Left colon (tissue), 2 donors: ENCODE data around the gene PRMT3. TPM values are rescaled to one million over a fixed set of nuclear protein-coding genes. Genes with fewer than 3 reads are reported as not detected.
"Not testable (repeated sequence)": the region's sequence is repeated elsewhere in the genome, so short reads cannot be mapped to it uniquely, and the experiment has no call there.

Experiments
- ATAC-seq: fragments of 200-7000 bp; cut with Tn5 transposase; one replicate; pipeline ENCODE4 v1.9.1; 2020; ENCODE audit warnings: mild to moderate bottlenecking, moderate library complexity
- DNase-seq, 2 donors: peaks; one replicate each; pipeline ENCODE4 v3.0.0-alpha.2; 2020
- intact Hi-C, 2 donors: fragments of 100-400 bp; cut with DNase I in 1 of 2; cut with micrococcal nuclease in 1 of 2; formaldehyde crosslinking; loops; one replicate each; pipeline versions ENCODE4 v1.11.2 to v1.14.0; 2022; cut with DNase I, micrococcal nuclease
- total RNA-seq, 2 donors: library from RNA; stranded (reverse); fragmentation: NEBNext Ultra II Directional; extraction: Animal tissue kit (Norgen Biotek cat#: 25700); gene quantifications; one replicate each; pipeline ENCODE4 v1.2.1, GENCODE V29; 2021
- donor health status: DM: no; HTN: no; CAD: no.
- donor health status: DM: yes; HTN: yes; CAD: no.

Gene PRMT3
- total RNA-seq, 2 donors from 2014 or later = 9.4 to 11.1 TPM

DNA sequence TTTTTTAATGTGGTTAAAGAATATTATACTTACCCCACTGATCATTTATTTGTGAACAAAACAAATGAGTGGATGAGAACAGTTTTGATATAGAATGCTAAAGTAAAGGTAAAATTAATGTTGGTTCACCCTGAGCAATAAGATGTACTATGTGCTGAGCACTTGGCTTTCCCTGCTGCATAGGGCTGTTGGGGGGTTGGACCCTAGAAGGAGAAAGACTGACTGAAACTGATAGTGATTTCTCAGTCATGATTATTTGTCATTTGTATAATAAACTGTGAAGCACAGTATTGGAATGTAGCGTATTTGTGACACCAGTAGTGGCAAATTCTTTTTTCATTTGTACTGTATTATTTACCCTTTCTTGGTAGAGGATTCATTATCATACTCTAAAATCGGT lies 63.3 kb downstream of the PRMT3 start:
- no peak for DNase-seq
- intact Hi-C loops = no loop called here
- ATAC-seq = no peak

- no peak for ATAC-seq
- no peak for DNase-seq
- intact Hi-C loops = no loop called here
Observed at GRCh38 chr11:20451568-20451967, 64.1 kb downstream of the PRMT3 start.

- no peak for ATAC-seq
- intact Hi-C loops = no loop called here
- no peak for DNase-seq
Observed at GRCh38 chr11:20452585-20452984, 65.1 kb downstream of the PRMT3 start.

- DNase-seq (no peak), ATAC-seq (no peak)
- intact Hi-C loops = no loop called here
Observed at GRCh38 chr11:20453657-20454316, 66.3 kb downstream of the PRMT3 start.

- DNase-seq = no peak
- intact Hi-C loops = no loop called here
- no peak for ATAC-seq
Observed at GRCh38 chr11:20457001-20457799, 69.7 kb downstream of the PRMT3 start.

DNA sequence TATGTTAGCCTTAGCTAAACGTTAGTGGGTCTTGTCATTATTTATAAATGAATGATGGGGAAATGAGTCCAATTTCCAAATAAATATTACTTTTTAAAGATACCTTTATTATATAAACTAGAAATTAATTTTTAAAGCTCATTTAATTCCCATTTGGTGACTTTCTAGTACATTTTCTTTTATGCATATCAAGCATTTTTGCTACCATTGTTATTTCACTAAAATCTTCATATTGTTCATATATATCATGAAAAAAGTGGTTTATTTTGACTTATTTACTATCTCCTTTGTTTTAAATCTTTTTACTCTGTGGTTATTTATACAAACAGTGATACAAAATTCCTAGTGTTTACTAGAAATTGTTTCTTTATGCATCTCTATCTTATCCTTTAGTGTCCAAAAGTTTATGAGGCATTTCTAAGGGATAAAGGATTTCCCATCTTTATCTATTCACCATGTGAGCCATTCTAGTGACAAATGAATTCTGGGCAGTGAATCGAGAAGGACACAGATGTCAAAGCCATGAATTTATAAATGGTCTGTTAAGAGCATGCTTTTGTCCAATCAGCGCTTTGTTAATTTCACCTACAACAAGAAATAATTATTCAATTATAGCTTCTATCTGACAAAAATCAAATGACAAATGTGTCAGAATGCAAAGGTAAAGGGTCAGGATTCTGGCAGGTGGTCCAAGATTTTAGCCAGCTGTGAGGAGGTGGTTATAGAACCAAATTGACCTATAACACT lies 70.6 kb downstream of the PRMT3 start:
- intact Hi-C loops = no loop called here
- no peak for ATAC-seq

GRCh38 chr11:20458905-20459632 lies 71.6 kb downstream of the PRMT3 start:
- intact Hi-C loops = no loop called here
- ATAC-seq (no peak), DNase-seq (no peak)

More for the DNA sequence above, 70.6 kb downstream of the PRMT3 start:
- DNase-seq = no peak

DNA sequence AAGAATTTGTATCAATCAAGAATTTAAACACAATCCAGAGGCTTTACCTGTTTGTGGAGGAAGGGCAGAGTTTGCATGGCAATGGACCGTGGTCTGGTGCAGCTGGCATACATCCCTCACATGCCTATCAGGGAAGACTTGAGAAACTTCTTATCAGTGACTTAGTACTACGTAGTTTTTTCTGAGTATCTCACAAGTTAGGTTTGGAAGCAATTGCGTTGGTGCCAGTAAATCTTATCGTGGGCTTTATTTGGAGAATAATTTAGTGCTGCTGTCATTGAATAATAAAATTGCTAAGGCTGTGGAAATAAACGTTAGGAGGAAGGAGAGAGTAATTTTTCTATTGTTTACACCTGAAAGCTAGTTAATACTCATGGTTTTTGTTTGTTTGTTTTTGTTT lies 72.3 kb downstream of the PRMT3 start:
- intact Hi-C loops = no loop called here
- DNase-seq (no peak), ATAC-seq (no peak)

DNA sequence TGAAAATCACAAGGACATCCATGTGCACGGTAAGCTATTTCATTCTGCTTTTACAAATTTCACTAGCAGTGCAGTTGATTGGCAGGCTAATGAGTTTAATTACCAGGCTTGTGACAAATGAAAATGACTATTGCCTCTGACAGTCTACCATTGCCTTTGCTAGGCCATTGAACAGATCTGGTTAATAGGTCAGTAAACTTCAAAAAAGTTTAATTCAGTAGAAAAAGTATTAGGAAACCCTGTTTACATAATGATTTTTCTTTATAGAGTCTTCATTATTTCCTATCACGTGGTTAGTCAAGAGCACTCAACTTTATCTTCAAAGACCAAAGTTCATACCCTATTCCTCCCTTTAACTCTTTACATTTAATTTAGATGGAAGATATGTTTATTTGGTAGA lies 77.0 kb downstream of the PRMT3 start:
- intact Hi-C loops = no loop called here

DNA sequence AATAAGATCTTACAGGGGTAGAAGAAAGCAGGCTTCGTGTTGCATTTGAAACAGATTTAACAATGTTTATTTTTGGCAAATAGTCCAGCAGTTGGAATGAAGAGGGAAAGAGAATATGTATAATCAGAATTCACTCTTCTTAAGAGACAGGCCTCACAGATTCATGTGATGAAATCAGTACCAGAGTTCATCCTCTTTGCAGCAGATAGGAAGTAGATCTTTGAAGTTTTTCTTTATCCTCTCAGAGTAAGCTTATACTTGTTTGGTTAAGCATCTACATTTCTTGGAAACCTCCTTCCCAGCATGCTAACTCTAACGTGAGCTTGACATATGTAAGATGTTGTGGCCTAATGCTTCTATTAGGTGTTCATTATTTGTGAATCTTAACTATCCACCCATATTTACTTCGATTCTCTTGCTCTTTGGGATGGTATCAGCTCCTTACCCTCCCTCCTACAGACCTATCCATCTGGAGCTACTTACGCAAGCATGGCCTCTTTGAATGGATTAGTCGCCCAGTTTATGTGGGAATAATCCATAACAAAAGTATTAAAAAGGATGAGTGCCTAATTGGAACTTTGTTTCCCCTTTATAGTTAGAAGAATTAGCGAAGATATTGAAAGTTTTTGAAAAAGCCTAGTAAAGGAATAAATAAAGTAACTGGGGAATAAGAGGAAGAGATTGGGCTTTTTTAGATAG lies 80.1 kb downstream of the PRMT3 start:
- intact Hi-C loops = no loop called here
- DNase-seq = no peak
- ATAC-seq = no peak

More for the DNA sequence above, 77.0 kb downstream of the PRMT3 start:
- DNase-seq (no peak), ATAC-seq (no peak)

GRCh38 chr11:20470348-20470747 lies 82.8 kb downstream of the PRMT3 start:
- ATAC-seq (no peak), DNase-seq (no peak)
- intact Hi-C loops = no loop called here

DNA sequence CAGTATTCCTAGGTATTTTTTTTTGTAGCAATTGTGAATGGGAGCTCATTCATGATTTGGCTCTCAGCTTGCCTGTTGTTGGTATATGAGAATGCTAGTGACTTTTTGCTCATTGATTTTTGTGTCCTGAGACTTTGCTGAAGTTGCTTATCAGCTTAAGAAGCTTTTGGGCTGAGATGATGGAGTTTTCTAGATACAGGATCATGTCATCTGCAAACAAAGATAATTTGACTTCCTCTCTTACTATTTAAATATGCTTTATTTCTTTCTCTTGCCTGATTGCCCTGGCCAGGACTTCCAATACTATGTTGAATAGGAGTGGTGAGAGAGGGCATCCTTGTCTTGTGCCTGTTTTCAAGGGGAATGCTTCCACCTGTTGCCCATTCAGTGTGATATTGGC lies 84.4 kb downstream of the PRMT3 start:
- DNase-seq, intact Hi-C loops, ATAC-seq: not testable (repeated sequence)

- DNase-seq = no peak
- ATAC-seq = no peak
Observed at GRCh38 chr11:20474176-20474881, 86.8 kb downstream of the PRMT3 start.

GRCh38 chr11:20474882-20475517 lies 87.5 kb downstream of the PRMT3 start:
- intact Hi-C loops = no loop called here
- DNase-seq = no peak
- no peak for ATAC-seq

More at GRCh38 chr11:20474176-20474881, 86.8 kb downstream of the PRMT3 start:
- intact Hi-C loops = no loop called here

DNA sequence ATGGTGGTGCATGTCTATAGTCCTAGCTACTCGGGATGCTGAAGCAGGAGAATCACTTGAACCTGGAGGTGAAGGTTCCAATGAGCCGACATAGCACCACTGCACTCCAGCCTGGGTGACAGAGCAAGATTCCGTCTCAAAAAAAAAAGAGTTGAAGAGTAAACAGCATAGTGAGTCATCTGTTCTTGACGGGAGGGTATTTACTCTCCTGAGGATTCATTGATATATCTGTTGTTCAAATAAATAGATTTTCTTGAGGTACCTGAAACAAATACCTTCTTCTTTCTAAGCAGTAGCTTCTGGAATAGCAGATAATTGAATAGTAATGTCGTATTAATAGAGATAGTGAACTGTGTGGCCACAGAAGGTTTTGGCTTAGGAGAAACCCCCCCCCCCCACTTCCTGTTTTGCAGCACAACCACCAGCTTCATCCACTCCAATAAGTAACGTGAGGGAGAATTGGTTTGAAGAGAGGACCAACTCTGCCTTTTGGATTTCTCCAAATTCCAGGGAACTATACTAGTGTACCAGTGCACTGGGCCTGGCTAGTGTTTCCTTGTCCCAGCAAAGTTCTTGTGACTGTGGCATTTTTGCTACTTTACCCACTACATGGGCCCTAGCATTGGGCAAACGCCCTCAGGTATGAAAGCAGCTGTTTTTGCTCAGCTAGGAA lies 90.0 kb downstream of the PRMT3 start:
- intact Hi-C loops = no loop called here
- no peak for DNase-seq
- no peak for ATAC-seq

- intact Hi-C loops = no loop called here
- ATAC-seq = no peak
- DNase-seq = no peak
Observed at GRCh38 chr11:20479513-20479912, 92.0 kb downstream of the PRMT3 start.

- intact Hi-C loops = no loop called here
- no peak for ATAC-seq
- DNase-seq = no peak
Observed at GRCh38 chr11:20483931-20484330, 96.4 kb downstream of the PRMT3 start.
